Measurements from ENCODE around the gene LIPC. TPM values are rescaled to one million over a fixed set of nuclear protein-coding genes. Genes with fewer than 3 reads are reported as not detected.
A peak's percentile ranks its signal among the peaks of the same experiment; 100 is the strongest.

Gene LIPC
- total and polyA plus RNA-seq, 7 experiments from 2014 or later = 0.46 to 5.1 (median 0.77) TPM

- Mint-ChIP-seq H3K4me3 (no peak overlapping the region), H3K27me3 (no peaks in the 10 kb centered on the region), H3K27ac (no peak overlapping the region), H3K4me1 (peaks cover 14 to 61% (median 29%) of the 10 kb centered on the region in 7 donors), H3K36me3 (peaks cover 0 to 21% (median 0%) of the 10 kb centered on the region in 5 donors), H3K9me3 (peaks cover 0 to 5% (median 0%) of the 10 kb centered on the region in 11 donors)
- no peaks in the 10 kb centered on the region for H3K9me3 ChIP-seq (ENCODE audit: control insufficient read depth in 2 of 3, low read length in 3 of 3)
- CTCF ChIA-PET = no interaction called here
- ATAC-seq (no peak), DNase-seq (no peak)
- H3K4me3 ChIP-seq (ENCODE audit: low read length) = no peak overlapping the region
- no peaks in the 10 kb centered on the region for H3K27me3 ChIP-seq (ENCODE audit: control insufficient read depth in 2 of 2, insufficient read depth in 2 of 2, low read length in 2 of 2)
- peaks cover 11 to 18% of the 10 kb centered on the region in 2 donors for H3K4me1 ChIP-seq (ENCODE audit: control insufficient read depth in 2 of 2, insufficient read depth in 2 of 2, low read length in 2 of 2)
- H3K36me3 ChIP-seq (ENCODE audit: control insufficient read depth in 2 of 3, insufficient read depth in 3 of 3, low read length in 3 of 3) = no peaks in the 10 kb centered on the region
- intact Hi-C loops (cut with micrococcal nuclease) = loop anchor here in 1 of 2 donors (5.0 kb wide), 3 partner anchors 62 to 172 kb away; no protein-coding TSS in a partner anchor
- POLR2A ChIA-PET = no interaction called here
- no peak overlapping the region for H3K27ac ChIP-seq (ENCODE audit: low read depth, low read length)
These were observed 23.2 kb downstream of the LIPC start for GRCh38 chr15:58454950-58455401.

GRCh38 chr15:58457466-58457965 is 25.7 kb downstream of the LIPC start:
- Mint-ChIP-seq H3K27ac (peak overlapping the region in 2 of 9 donors; percentile 16 to 78), H3K36me3 (peaks cover 0 to 27% (median 0%) of the 10 kb centered on the region in 5 donors), H3K9me3 (peaks cover 0 to 5% (median 0%) of the 10 kb centered on the region in 11 donors), H3K4me3 (peak overlapping the region in 1 of 10 donors; percentile 47), H3K27me3 (no peaks in the 10 kb centered on the region), H3K4me1 (peaks cover 19 to 75% (median 50%) of the 10 kb centered on the region in 7 donors)
- H3K4me1 ChIP-seq (ENCODE audit: control insufficient read depth in 2 of 2, insufficient read depth in 2 of 2, low read length in 2 of 2) = peaks cover 11 to 24% of the 10 kb centered on the region in 2 donors
- ATAC-seq (no peak), DNase-seq (no peak)
- POLR2A ChIA-PET = interaction anchor here (0.9 kb wide), 1 partner anchor 477 kb away, joined by 3 read pairs; no protein-coding TSS in a partner anchor
- intact Hi-C loops (cut with micrococcal nuclease) = loop anchor here in 1 of 2 donors (5.0 kb wide), 3 partner anchors 60 to 170 kb away; no protein-coding TSS in a partner anchor
- no peaks in the 10 kb centered on the region for H3K27me3 ChIP-seq (ENCODE audit: control insufficient read depth in 2 of 2, insufficient read depth in 2 of 2, low read length in 2 of 2)
- H3K4me3 ChIP-seq (ENCODE audit: low read length) = no peak overlapping the region
- H3K27ac ChIP-seq (ENCODE audit: low read depth, low read length) = no peak overlapping the region
- no peaks in the 10 kb centered on the region for H3K36me3 ChIP-seq (ENCODE audit: control insufficient read depth in 2 of 3, insufficient read depth in 3 of 3, low read length in 3 of 3)
- H3K9me3 ChIP-seq (ENCODE audit: control insufficient read depth in 2 of 3, low read length in 3 of 3) = no peaks in the 10 kb centered on the region
- CTCF ChIA-PET = no interaction called here

GRCh38 chr15:58458076-58458475 is 26.3 kb downstream of the LIPC start:
- Histone ChIP-seq H3K27me3 (ENCODE audit: control insufficient read depth in 2 of 2, insufficient read depth in 2 of 2, low read length in 2 of 2) (no peaks in the 10 kb centered on the region), H3K4me1 (ENCODE audit: control insufficient read depth in 2 of 2, insufficient read depth in 2 of 2, low read length in 2 of 2) (peaks cover 11 to 27% of the 10 kb centered on the region in 2 donors), H3K9me3 (ENCODE audit: control insufficient read depth in 2 of 3, low read length in 3 of 3) (no peaks in the 10 kb centered on the region), H3K27ac (ENCODE audit: low read depth, low read length) (no peak overlapping the region), H3K4me3 (ENCODE audit: low read length) (no peak overlapping the region), H3K36me3 (ENCODE audit: control insufficient read depth in 2 of 3, insufficient read depth in 3 of 3, low read length in 3 of 3) (no peaks in the 10 kb centered on the region)
- Mint-ChIP-seq H3K4me3 (peak overlapping the region in 2 of 10 donors; percentile 35 to 54), H3K36me3 (peaks cover 0 to 23% (median 0%) of the 10 kb centered on the region in 5 donors), H3K4me1 (peaks cover 19 to 75% (median 54%) of the 10 kb centered on the region in 7 donors), H3K27ac (peak overlapping the region in 1 of 9 donors; percentile 75), H3K27me3 (no peaks in the 10 kb centered on the region), H3K9me3 (peaks cover 0 to 5% (median 0%) of the 10 kb centered on the region in 11 donors)
- POLR2A ChIA-PET = interaction anchor here (0.9 kb wide), 1 partner anchor 476 kb away, joined by 3 read pairs; no protein-coding TSS in a partner anchor
- CTCF ChIA-PET = interaction anchor here (0.7 kb wide), 1 partner anchor 187 kb away, joined by 3 read pairs; no protein-coding TSS in a partner anchor
- no peak for DNase-seq
- no peak for ATAC-seq
- intact Hi-C loops (cut with micrococcal nuclease) = loop anchor here in 1 of 2 donors (2.0 to 5.0 kb wide), 4 partner anchors 15 to 169 kb away; no protein-coding TSS in a partner anchor

GRCh38 chr15:58459045-58459444 is 27.3 kb downstream of the LIPC start:
- H3K9me3 Mint-ChIP-seq = peaks cover 0 to 5% (median 0%) of the 10 kb centered on the region in 11 donors
- H3K4me1 Mint-ChIP-seq = peaks cover 29 to 81% (median 64%) of the 10 kb centered on the region in 7 donors
- Histone ChIP-seq H3K27me3 (ENCODE audit: control insufficient read depth in 2 of 2, insufficient read depth in 2 of 2, low read length in 2 of 2) (no peaks in the 10 kb centered on the region), H3K36me3 (ENCODE audit: control insufficient read depth in 2 of 3, insufficient read depth in 3 of 3, low read length in 3 of 3) (no peaks in the 10 kb centered on the region), H3K9me3 (ENCODE audit: control insufficient read depth in 2 of 3, low read length in 3 of 3) (no peaks in the 10 kb centered on the region), H3K4me3 (ENCODE audit: low read length) (no peak overlapping the region), H3K27ac (ENCODE audit: low read depth, low read length) (no peak overlapping the region), H3K4me1 (ENCODE audit: control insufficient read depth in 2 of 2, insufficient read depth in 2 of 2, low read length in 2 of 2) (peaks cover 11 to 27% of the 10 kb centered on the region in 2 donors)
- peak overlapping the region in 2 of 9 donors; percentile 32 to 64 for H3K27ac Mint-ChIP-seq
- intact Hi-C loops (cut with micrococcal nuclease) = loop anchor here in 1 of 2 donors (2.0 to 5.0 kb wide), 4 partner anchors 14 to 168 kb away; no protein-coding TSS in a partner anchor
- peaks cover 0 to 20% (median 0%) of the 10 kb centered on the region in 5 donors for H3K36me3 Mint-ChIP-seq
- POLR2A ChIA-PET = interaction anchor here (0.6 kb wide), 1 partner anchor 314 kb away, joined by 7 read pairs; no protein-coding TSS in a partner anchor
- H3K27me3 Mint-ChIP-seq = no peaks in the 10 kb centered on the region
- no peak for ATAC-seq
- CTCF ChIA-PET = interaction anchor here (0.7 kb wide), 1 partner anchor 13 kb away, joined by 3 read pairs; no protein-coding TSS in a partner anchor
- no peak for DNase-seq
- peak overlapping the region in 5 of 10 donors; percentile 1 to 54 (median 33) for H3K4me3 Mint-ChIP-seq

- POLR2A ChIA-PET = interaction anchor here (0.6 kb wide), 1 partner anchor 314 kb away, joined by 7 read pairs; no protein-coding TSS in a partner anchor
- ATAC-seq = peak; percentile 34
- intact Hi-C loops (cut with micrococcal nuclease) = loop anchor here in 1 of 2 donors (2.0 to 5.0 kb wide), 4 partner anchors 13 to 168 kb away; no protein-coding TSS in a partner anchor
These were observed 27.8 kb downstream of the LIPC start for GRCh38 chr15:58459560-58459959.

GRCh38 chr15:58460116-58460790 is 28.5 kb downstream of the LIPC start:
- no peak overlapping the region for H3K4me3 ChIP-seq (ENCODE audit: low read length)
- no peaks in the 10 kb centered on the region for H3K36me3 ChIP-seq (ENCODE audit: control insufficient read depth in 2 of 3, insufficient read depth in 3 of 3, low read length in 3 of 3)
- peak overlapping the region in 1 of 10 donors; percentile 24 for H3K4me3 Mint-ChIP-seq
- peaks cover 0 to 3% (median 0%) of the 10 kb centered on the region in 11 donors for H3K9me3 Mint-ChIP-seq
- no peak for DNase-seq
- H3K9me3 ChIP-seq (ENCODE audit: control insufficient read depth in 2 of 3, low read length in 3 of 3) = no peaks in the 10 kb centered on the region
- H3K4me1 Mint-ChIP-seq = peaks cover 29 to 75% (median 63%) of the 10 kb centered on the region in 7 donors
- no peak for ATAC-seq
- ChIA-PET CTCF (no interaction called here), POLR2A (interaction anchor here (0.6 kb wide), 1 partner anchor 33 kb away, joined by 4 read pairs; no protein-coding TSS in a partner anchor)
- H3K36me3 Mint-ChIP-seq = peaks cover 0 to 15% (median 0%) of the 10 kb centered on the region in 5 donors
- peaks cover 11 to 27% of the 10 kb centered on the region in 2 donors for H3K4me1 ChIP-seq (ENCODE audit: control insufficient read depth in 2 of 2, insufficient read depth in 2 of 2, low read length in 2 of 2)
- peak overlapping the region in 3 of 9 donors; percentile 10 to 70 (median 26) for H3K27ac Mint-ChIP-seq
- intact Hi-C loops (cut with micrococcal nuclease) = no loop called here
- no peak overlapping the region for H3K27ac ChIP-seq (ENCODE audit: low read depth, low read length)
- H3K27me3 Mint-ChIP-seq = no peaks in the 10 kb centered on the region
- no peaks in the 10 kb centered on the region for H3K27me3 ChIP-seq (ENCODE audit: control insufficient read depth in 2 of 2, insufficient read depth in 2 of 2, low read length in 2 of 2)

More at GRCh38 chr15:58459560-58459959, 27.8 kb downstream of the LIPC start:
- peaks cover 0 to 5% (median 0%) of the 10 kb centered on the region in 11 donors for H3K9me3 Mint-ChIP-seq
- Histone ChIP-seq H3K36me3 (ENCODE audit: control insufficient read depth in 2 of 3, insufficient read depth in 3 of 3, low read length in 3 of 3) (no peaks in the 10 kb centered on the region), H3K4me3 (ENCODE audit: low read length) (no peak overlapping the region), H3K4me1 (ENCODE audit: control insufficient read depth in 2 of 2, insufficient read depth in 2 of 2, low read length in 2 of 2) (peaks cover 11 to 27% of the 10 kb centered on the region in 2 donors), H3K9me3 (ENCODE audit: control insufficient read depth in 2 of 3, low read length in 3 of 3) (no peaks in the 10 kb centered on the region), H3K27ac (ENCODE audit: low read depth, low read length) (no peak overlapping the region), H3K27me3 (ENCODE audit: control insufficient read depth in 2 of 2, insufficient read depth in 2 of 2, low read length in 2 of 2) (no peaks in the 10 kb centered on the region)
- CTCF ChIA-PET = interaction anchor here (0.7 kb wide), 1 partner anchor 14 kb away, joined by 3 read pairs; no protein-coding TSS in a partner anchor
- peaks cover 29 to 79% (median 68%) of the 10 kb centered on the region in 7 donors for H3K4me1 Mint-ChIP-seq
- H3K36me3 Mint-ChIP-seq = peaks cover 0 to 17% (median 0%) of the 10 kb centered on the region in 5 donors
- H3K27me3 Mint-ChIP-seq = no peaks in the 10 kb centered on the region
- no peak for DNase-seq
- H3K4me3 Mint-ChIP-seq = peak overlapping the region in 4 of 10 donors; percentile 1 to 54 (median 38)
- H3K27ac Mint-ChIP-seq = peak overlapping the region in 1 of 9 donors; percentile 32

All from naive thymus-derived CD4-positive, alpha-beta T cell (primary cell).